GM03348 (cell line): Measurements from ENCODE around the gene DYNLRB2.

Source experiments
- DNase-seq: peaks from one replicate; pipeline ENCODE4 v3.0.0; 2012; ENCODE audit warnings: low spot score

DYNLRB2 gene

GRCh38 chr16:80599466-80599865 lies 58.7 kb downstream of the DYNLRB2 start:
- no peak for DNase-seq
